NB4 (cell line): ENCODE measurements around the gene GIPC2.

Experiments used
- TF ChIP-seq, protein P1 (sequence below): IDR thresholded peaks from one replicate; pipeline ENCODE4 v1.5.1; 2012; ENCODE audit warnings: low read depth, low read length
- TF ChIP-seq, protein P2 (sequence below): IDR thresholded peaks from 2 replicates; pipeline ENCODE4 v1.6.1; 2011; ENCODE audit warnings: low read depth, low read length

DNA sequence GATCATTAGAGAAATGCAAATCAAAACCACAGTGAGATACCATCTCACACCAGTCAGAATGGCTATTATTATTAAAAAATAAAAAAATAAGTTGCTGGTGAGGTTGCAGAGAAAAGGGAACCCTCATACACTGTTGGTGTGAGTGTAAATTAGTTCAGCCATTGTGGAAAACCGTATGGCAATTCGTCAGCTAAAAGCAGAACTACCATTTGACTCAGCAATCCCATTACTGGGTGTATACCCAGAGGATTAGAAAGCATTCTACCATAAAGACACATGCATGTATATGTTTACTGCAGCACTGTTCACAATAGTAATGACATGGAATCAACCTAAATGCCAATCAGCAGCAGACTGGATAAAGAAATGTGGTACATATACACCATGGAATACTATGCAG is 42.2 kb downstream of the GIPC2 start:
- TF ChIP-seq, protein P1, sequence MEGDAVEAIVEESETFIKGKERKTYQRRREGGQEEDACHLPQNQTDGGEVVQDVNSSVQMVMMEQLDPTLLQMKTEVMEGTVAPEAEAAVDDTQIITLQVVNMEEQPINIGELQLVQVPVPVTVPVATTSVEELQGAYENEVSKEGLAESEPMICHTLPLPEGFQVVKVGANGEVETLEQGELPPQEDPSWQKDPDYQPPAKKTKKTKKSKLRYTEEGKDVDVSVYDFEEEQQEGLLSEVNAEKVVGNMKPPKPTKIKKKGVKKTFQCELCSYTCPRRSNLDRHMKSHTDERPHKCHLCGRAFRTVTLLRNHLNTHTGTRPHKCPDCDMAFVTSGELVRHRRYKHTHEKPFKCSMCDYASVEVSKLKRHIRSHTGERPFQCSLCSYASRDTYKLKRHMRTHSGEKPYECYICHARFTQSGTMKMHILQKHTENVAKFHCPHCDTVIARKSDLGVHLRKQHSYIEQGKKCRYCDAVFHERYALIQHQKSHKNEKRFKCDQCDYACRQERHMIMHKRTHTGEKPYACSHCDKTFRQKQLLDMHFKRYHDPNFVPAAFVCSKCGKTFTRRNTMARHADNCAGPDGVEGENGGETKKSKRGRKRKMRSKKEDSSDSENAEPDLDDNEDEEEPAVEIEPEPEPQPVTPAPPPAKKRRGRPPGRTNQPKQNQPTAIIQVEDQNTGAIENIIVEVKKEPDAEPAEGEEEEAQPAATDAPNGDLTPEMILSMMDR = no peak
- TF ChIP-seq, protein P2, sequence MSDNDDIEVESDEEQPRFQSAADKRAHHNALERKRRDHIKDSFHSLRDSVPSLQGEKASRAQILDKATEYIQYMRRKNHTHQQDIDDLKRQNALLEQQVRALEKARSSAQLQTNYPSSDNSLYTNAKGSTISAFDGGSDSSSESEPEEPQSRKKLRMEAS = no peak
